OCI-LY7 (cell line): ENCODE data around the gene WNK2. TPM values are rescaled to one million over a fixed set of nuclear protein-coding genes. Genes with fewer than 3 reads are reported as not detected.

Experiments
- BruUV-seq: library from RNA; stranded (reverse); fragments of 400-500 nt; replicated peaks from 2 replicates; lab custom pipeline; 2021; lab: Mats Ljungman, UMichigan
- CTCF ChIA-PET: fragments of 300-600 bp; sonication (Branson Sonifier 250); formaldehyde crosslinking; loops from one replicate; lab custom pipeline; 2022; ENCODE audit warnings: antibody characterized with exemption; ENCODE audit not compliant: unreplicated experiment; lab: Charles Lee
- POLR2A ChIA-PET: fragments of 300-600 bp; sonication (Branson Sonifier 250); formaldehyde crosslinking; loops from one replicate; lab custom pipeline; 2022; ENCODE audit warnings: antibody characterized with exemption; lab: Charles Lee
- DNase-seq: peaks from one replicate; pipeline ENCODE4 v3.0.0-alpha.2; 2015; ENCODE audit warnings: low spot score
- H2AFZ ChIP-seq: fragments of 200-600 bp; sonication (generic), shearing (Covaris generic); 2 replicates; pipeline ENCODE4 v1.6.1; 2014; ENCODE audit warnings: mild to moderate bottlenecking, antibody characterized with exemption, low read length, moderate library complexity
- H3K27ac ChIP-seq: fragments of 200-600 bp; sonication (generic); 2 replicates; pipeline ENCODE4 v1.5.1; 2014; ENCODE audit warnings: mixed run types, low read depth, mild to moderate bottlenecking, moderate library complexity, low read length, inconsistent platforms; ENCODE audit not compliant: poor library complexity, severe bottlenecking
- H3K36me3 ChIP-seq: fragments of 200-600 bp; sonication (generic); 2 replicates; pipeline ENCODE4 v1.6.1; 2014; ENCODE audit warnings: mild to moderate bottlenecking, antibody characterized with exemption, low read length, moderate library complexity, mixed read lengths; ENCODE audit not compliant: insufficient read depth
- H3K4me1 ChIP-seq: fragments of 200-600 bp; sonication (generic); 2 replicates; pipeline ENCODE4 v1.5.1; 2014; ENCODE audit warnings: mild to moderate bottlenecking, low read length; ENCODE audit not compliant: insufficient read depth, poor library complexity, severe bottlenecking
- H3K4me2 ChIP-seq: fragments of 200-600 bp; sonication (generic); 2 replicates; pipeline ENCODE4 v1.6.1; 2014; ENCODE audit warnings: mild to moderate bottlenecking, low read length
- H3K4me3 ChIP-seq: fragments of 200-600 bp; sonication (generic); 2 replicates; pipeline ENCODE4 v1.5.1; 2014; ENCODE audit warnings: mild to moderate bottlenecking, low read depth, low read length; ENCODE audit not compliant: poor library complexity, severe bottlenecking
- H3K79me2 ChIP-seq: fragments of 200-600 bp; sonication (generic); 2 replicates; pipeline ENCODE4 v1.6.1; 2016; ENCODE audit warnings: low read depth, mild to moderate bottlenecking, low read length, moderate library complexity, mixed read lengths; ENCODE audit not compliant: insufficient read depth
- H3K9me2 ChIP-seq: fragments of 200-600 bp; sonication (generic); 2 replicates; pipeline ENCODE4 v1.6.1; 2016; ENCODE audit warnings: mild to moderate bottlenecking, low read length, mixed read lengths; ENCODE audit not compliant: insufficient read depth
- H3K9me3 ChIP-seq: fragments of 200-600 bp; sonication (generic); 2 replicates; pipeline ENCODE4 v1.6.1; 2014; ENCODE audit warnings: mild to moderate bottlenecking, mixed run types, low read length, mixed read lengths
- H4K20me1 ChIP-seq: fragments of 200-600 bp; sonication (generic); 2 replicates; pipeline ENCODE4 v1.6.1; 2014; ENCODE audit warnings: mild to moderate bottlenecking, antibody characterized with exemption, low read length, moderate library complexity, mixed read lengths; ENCODE audit not compliant: insufficient read depth
- EZH2phosphoT487 ChIP-seq: fragments of 200-600 bp; sonication (generic); IDR thresholded peaks from 2 replicates; pipeline ENCODE4 v1.6.1; 2018; ENCODE audit warnings: low read depth, borderline replicate concordance, mild to moderate bottlenecking, mixed run types, antibody characterized with exemption, low read length, moderate library complexity, mixed read lengths
- intact Hi-C: fragments of 100-400 bp; cut with micrococcal nuclease; formaldehyde crosslinking; loops from one replicate; pipeline ENCODE4 v1.10.0; 2022; ENCODE audit not compliant: unreplicated experiment
- total RNA-seq, 2 experiments: library from RNA; depleted of rRNA in 1 of 2; stranded (reverse); fragments of >200 nt in 1 of 2; shearing (Covaris generic) in 1 of 2; gene quantifications; 2 replicates each; pipeline ENCODE4 v1.2.3, GENCODE V29; 2014 to 2022
- TF ChIP-seq, protein P1 (sequence below): fragments of 200-600 bp; sonication (generic); conservative IDR thresholded peaks from 2 replicates; pipeline ENCODE4 v1.5.1; 2014; ENCODE audit warnings: mild to moderate bottlenecking, antibody characterized with exemption, low read length, moderate library complexity, mixed read lengths

WNK2 gene
- total RNA-seq, 2 experiments from 2014 or later: 142 to 194 TPM

DNA sequence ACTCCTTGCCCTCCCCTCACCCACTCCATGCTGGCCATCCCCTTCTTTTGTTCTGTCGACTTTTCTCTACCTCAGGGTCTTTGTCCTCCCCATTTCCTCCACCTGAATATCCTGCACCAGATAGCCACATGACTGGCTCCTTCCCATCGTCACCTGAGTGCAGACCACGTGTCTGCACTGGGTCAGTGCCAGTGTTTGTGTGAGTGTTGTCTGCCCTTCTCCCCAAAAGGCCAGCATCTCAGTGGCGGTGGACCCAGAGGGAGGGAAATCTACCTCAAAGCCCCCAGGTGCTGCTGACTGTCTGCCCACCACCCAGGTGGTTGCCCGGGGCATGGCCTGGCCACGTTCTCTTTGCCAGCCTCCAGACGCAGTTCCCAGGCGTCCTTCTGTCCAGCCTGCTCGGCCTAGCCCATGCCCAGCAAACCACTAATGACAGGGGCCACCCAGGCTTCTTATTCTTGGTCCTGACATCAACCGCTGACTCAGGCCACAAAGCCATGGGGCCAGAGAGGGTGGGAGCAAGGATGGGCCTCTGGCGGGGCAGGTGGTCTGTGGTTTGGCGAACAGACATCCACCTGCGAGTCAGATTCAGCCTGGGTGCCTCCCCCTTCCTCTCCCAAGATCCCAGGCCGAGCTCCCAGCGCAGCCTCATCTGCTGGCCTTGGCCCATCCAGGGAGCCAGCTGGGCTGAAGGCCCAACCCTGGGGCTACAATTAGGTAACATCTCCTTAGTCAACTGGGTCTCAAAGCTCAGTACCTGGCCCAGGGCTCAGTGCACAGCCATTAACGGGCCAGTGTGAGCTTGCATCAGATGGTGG, 44.4 kb upstream of the WNK2 start:
- Histone ChIP-seq H3K9me3 (no peaks in the 10 kb centered on the region), H3K4me2 (peak overlapping the region; percentile 45), H3K27ac (peak overlapping the region; percentile 52), H3K4me3 (no peak overlapping the region), H3K36me3 (no peaks in the 10 kb centered on the region), H3K79me2 (no peaks in the 10 kb centered on the region), H3K9me2 (no peaks in the 10 kb centered on the region), H2AFZ (peak overlapping the region; percentile 81), H4K20me1 (no peaks in the 10 kb centered on the region), H3K4me1 (peaks cover 65% of the 10 kb centered on the region)
- CTCF ChIA-PET: interaction anchor here (0.6 to 1.0 kb wide), 3 partner anchors 14 to 65 kb away, joined by 3 read pairs; no protein-coding TSS in a partner anchor
- no TSS peak for BruUV-seq
- POLR2A ChIA-PET: interaction anchor here (1.1 to 1.6 kb wide), 2 partner anchors 12 to 126 kb away, joined by 4 to 5 read pairs; no protein-coding TSS in a partner anchor
- no peak for TF ChIP-seq EZH2phosphoT487
- TF ChIP-seq, protein P1, sequence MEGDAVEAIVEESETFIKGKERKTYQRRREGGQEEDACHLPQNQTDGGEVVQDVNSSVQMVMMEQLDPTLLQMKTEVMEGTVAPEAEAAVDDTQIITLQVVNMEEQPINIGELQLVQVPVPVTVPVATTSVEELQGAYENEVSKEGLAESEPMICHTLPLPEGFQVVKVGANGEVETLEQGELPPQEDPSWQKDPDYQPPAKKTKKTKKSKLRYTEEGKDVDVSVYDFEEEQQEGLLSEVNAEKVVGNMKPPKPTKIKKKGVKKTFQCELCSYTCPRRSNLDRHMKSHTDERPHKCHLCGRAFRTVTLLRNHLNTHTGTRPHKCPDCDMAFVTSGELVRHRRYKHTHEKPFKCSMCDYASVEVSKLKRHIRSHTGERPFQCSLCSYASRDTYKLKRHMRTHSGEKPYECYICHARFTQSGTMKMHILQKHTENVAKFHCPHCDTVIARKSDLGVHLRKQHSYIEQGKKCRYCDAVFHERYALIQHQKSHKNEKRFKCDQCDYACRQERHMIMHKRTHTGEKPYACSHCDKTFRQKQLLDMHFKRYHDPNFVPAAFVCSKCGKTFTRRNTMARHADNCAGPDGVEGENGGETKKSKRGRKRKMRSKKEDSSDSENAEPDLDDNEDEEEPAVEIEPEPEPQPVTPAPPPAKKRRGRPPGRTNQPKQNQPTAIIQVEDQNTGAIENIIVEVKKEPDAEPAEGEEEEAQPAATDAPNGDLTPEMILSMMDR: no peak
- DNase-seq: peak; percentile 72
- intact Hi-C loops: loop anchor here (5.0 kb wide), 1 partner anchor 77 kb away; no protein-coding TSS in a partner anchor

- Histone ChIP-seq H4K20me1 (no peaks in the 10 kb centered on the region), H3K36me3 (no peaks in the 10 kb centered on the region), H3K9me3 (no peaks in the 10 kb centered on the region; the same call in 1 of the 2 replicates), H3K79me2 (no peaks in the 10 kb centered on the region), H3K4me1 (peaks cover 76% of the 10 kb centered on the region), H3K4me2 (no peak overlapping the region), H3K27ac (no peak overlapping the region), H3K4me3 (no peak overlapping the region), H2AFZ (0 out of 2 replicates have a peak overlapping the region, but pooled peaks have one; percentile 2), H3K9me2 (no peaks in the 10 kb centered on the region)
- TF ChIP-seq, protein P1: no peak
- no peak for TF ChIP-seq EZH2phosphoT487
- ChIA-PET POLR2A (no interaction called here), CTCF (interaction anchor here (0.6 to 1.1 kb wide), 3 partner anchors 12 to 151 kb away, joined by 3 to 4 read pairs (median 3); no protein-coding TSS in a partner anchor)
- no peak for DNase-seq
- no TSS peak for BruUV-seq
- intact Hi-C loops: no loop called here
Observed at GRCh38 chr9:93141771-93142483, 42.0 kb upstream of the WNK2 start.
